Stimulated activated CD8-positive, alpha-beta memory T cell treated with anti-CD3 and anti-CD28 coated beads, Interleukin-7, amount 100 ng/mL, for 24 hours (primary cell): Measurements from ENCODE around the gene CSTPP1.
"Not testable (repeated sequence)": the region's sequence is repeated elsewhere in the genome, so short reads cannot be mapped to it uniquely, and the experiment has no call there.

Experiments used
- DNase-seq: peaks from one replicate; pipeline ENCODE4 v3.0.0-alpha.2; 2020; ENCODE audit warnings: low read depth

CSTPP1 gene

DNA sequence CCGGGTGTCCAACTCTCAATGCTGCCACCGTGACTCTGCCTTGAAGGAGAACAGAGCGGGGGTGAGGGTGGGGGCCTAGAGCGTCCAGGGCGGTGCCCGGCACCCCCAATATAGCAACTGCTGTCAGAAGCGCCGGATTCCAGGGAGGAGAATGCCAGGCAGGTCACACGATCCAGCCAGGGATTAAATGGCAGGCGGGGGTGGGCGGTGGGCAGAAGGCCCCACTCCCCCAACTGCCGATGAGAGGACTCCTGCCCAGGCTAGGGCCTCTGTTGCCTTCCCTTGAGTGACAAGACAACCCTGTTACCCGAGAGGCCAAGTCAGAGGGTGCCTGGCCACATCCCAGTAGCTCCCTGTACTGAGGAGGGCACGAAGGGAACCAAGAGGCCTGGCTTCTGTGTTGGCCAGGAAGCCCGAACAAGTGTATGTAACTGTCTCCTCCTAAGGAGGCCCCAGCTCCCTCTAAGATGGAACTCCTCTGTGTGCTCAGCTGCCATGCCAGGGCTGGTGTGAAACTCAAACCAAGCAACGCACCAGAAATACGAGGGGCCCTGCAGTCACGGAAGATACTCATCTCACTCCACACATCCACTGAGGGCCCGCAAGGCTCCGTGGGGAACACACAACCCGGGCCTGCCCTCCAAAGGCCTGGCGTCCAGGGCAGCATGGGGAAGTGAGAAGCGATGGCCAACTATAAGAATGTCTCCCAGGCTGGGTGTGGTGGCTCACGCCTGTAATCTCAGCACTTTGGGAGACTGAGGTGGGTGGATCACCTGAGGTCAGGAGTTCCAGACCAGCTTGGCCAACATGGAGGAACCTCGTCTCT is 246.7 kb downstream of the CSTPP1 start:
- no peak for DNase-seq

DNA sequence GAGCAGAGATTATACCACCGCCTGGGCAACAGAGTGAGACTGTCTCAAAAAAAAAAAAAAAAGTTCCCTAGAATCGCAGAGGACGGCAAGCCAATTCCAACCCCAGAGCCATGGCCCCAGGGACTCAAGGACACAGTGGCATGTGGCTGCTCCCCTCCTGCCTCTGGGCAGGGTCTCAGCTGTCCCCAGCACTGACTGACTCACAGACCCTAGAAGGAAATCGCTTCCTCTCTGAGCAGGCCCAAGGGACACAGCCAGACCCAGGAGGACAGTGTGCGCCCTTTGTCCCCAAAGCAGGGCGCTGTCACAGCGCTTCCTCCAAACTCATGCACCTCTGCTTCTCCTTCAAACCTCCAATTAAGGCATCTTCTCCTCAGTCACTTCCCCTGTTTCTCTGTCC is 247.4 kb downstream of the CSTPP1 start:
- DNase-seq, result no peak

DNA sequence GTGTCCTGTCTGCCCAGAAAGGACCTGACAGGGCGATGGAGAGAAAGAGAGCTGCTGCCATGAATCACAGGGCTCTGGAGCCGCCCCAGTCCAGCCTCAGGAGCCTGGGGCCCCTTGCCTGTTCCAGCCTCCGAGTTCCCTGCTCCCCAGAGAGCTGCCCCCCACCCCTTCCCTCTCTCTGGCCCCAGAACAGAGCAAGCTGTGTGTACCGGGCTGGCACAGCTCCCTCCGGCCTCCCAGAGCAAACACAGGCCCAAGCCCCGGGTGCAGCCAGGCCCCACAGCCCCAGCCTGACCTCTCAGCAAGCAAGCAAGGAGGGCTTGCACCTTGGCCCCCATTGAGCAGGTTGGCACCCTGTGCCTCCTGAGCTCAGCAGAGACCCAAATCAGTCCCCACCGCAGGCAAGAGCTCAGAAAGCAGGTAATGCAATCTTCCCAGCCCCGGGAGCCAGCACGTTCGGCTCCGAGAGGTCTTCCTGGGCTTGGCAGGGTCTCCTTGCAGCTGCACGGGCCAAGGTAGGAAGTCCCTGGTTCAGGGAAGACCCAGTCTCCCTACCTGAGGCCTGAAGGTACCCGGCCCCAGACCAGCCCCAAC is 248.2 kb downstream of the CSTPP1 start:
- DNase-seq, result no peak

DNA sequence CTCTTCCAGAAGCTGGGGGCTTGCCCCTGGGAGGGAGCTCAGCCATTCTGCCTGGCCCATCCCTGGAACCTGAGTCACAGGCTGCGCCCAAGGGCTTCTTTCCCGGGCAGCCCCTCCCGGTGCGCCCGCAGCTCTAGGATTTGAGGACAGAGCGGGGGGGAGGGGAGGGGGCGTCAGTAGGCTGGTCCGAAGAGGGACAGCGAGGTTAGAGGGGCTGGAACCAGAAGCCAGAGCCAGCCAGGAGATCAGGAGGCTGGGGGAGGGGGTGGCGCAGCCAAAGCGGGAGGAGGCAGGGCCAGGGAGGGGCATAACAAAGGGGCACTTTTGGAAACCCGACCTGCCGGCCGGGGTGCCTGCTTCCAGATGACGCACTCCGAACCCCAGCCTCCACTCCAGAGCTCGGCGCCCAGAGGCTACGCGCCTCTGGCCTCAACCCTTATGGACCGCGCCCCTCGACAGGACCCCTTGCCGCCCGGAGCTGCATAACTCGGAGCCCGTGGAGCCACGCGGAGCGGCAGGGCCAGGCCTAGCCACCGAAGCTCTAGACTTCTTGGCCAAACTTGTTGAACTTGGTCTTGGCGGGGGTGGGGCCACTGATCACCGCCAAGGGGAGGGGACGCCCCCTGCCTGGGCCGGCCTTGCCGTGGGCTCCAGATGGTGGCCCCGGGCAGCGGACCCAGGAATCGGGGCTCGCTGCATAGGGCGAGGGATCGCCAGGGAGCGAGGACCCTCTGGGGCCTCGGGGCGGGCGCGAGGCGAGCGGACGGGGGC is 248.9 kb downstream of the CSTPP1 start:
- no peak for DNase-seq

GRCh38 chr11:47186076-47186699 is 249.6 kb downstream of the CSTPP1 start, which contains the start of gene PACSIN3:
Gene PACSIN3 (minus strand): TSS chr11:47186434. CDS start chr11:47182727, 3,707 bp downstream.
- DNase-seq, result peak; percentile 13

- peak; percentile 26 for DNase-seq
Observed at GRCh38 chr11:47186700-47187695, 250.4 kb downstream of the CSTPP1 start.

DNA sequence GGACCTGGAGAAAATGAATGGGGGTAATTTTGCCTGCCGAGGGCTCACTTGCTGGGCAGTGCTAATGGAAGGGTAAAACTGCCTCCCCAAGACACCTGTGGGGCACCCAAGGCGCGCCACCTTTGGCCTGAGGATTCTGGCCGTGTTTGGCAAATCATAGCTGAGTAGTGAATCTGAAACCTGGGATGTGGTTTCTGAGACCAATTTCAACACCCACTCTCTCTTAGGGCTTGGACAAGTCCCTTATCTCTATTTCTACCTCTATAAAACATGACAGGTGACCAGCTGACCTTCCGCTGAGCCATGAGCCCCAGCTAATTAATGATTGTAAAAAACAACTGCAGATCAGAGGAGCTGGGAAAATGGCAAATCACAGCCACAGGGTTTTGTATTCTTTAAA is 251.2 kb downstream of the CSTPP1 start:
- no peak for DNase-seq

- DNase-seq, result no peak
Observed at GRCh38 chr11:47188259-47188658, 251.7 kb downstream of the CSTPP1 start.

DNA sequence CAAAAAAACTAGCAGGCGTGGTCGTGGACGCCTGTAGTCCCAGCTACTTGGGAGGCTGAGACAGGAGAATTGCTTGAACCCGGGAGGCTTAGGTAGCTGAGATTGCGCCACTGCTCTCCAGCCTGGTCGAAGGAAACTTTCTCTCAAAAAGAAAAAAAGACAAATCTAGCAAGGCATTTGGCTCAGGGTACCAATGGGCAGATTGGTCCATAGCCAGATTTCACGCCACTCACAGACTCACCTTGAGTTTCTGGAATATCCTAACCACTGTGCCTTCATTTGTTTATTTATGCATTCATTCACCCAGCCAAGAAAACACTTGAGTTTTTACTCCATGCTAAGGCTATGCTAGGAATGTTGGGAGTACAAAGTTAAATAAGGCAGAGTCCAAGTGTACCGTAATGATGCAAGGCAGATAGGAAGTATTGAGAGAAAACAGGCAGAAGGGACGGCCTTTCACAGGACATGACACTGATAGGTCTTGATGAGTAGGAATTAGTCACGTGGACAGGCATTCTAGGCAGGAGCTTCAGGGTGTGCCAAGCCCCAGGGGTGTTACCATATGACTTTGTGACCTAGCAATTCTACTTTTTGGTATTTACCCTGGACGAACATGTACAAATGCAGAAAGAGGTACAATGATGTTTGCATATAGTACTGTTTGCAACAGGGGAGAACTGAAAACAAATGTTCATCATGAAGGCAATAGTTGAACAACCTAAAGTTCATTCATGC is 252.7 kb downstream of the CSTPP1 start:
- no peak for DNase-seq

- not testable (repeated sequence) for DNase-seq
Observed at GRCh38 chr11:47191137-47191536, 254.6 kb downstream of the CSTPP1 start.

DNA sequence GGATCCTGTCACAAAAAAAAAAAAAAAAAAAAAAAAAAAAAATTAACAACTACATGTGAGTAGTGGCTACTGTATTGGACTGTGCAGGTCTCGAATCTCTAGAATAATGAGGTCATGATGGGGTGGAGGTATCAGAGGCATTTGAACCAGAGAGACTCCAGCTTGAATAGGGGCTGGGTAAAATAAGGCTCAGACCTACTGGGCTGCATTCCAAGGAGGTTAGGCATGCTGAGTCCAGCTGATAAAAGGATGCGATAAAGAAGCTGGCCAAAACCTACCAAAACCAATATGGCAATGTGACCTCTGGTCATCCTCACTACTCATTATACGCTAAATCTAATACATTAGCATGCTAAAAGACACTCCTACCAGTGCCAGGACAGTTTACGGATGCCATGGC is 255.6 kb downstream of the CSTPP1 start:
- no peak for DNase-seq

- not testable (repeated sequence) for DNase-seq
Observed at GRCh38 chr11:47198161-47198560, 261.6 kb downstream of the CSTPP1 start.

DNA sequence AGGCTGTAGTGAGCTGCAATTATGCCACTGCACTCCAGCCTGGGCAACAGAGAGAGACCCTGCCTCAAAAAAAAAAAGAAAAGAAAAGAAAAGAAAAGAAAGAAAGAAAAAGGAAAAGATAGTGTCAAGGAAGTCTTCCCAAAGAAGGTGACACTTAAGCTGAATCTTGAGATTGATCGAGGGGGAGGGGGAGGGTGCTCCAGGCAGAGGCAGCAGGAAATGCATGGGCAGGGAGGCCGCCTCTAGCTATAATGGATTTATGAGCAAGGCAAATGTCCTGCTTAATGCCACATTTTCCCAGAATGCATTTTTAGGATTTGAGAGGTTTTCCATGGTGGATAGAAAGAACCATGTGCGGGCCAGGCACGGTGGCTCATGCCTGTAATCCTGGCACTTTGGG is 264.5 kb downstream of the CSTPP1 start:
- DNase-seq, result no peak

DNA sequence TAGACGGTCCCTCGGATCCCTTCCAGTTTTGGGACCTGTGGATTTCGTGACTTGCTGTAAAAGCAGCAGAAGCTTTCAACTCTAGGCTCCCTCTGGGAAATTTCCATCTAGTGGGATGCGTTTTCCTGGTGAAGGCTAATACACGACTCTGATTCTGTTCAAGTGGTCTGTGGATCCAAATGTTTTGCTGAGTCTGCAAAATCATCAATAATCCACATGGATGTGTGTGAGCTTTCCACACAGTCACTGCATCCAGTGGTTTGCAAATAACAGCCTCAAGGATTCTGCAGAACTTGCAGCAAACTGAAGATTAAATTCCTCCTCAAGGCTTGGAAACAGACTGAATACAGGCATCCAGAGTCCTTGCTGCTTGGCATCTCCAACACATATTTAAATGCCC is 266.0 kb downstream of the CSTPP1 start:
- DNase-seq, result no peak

DNA sequence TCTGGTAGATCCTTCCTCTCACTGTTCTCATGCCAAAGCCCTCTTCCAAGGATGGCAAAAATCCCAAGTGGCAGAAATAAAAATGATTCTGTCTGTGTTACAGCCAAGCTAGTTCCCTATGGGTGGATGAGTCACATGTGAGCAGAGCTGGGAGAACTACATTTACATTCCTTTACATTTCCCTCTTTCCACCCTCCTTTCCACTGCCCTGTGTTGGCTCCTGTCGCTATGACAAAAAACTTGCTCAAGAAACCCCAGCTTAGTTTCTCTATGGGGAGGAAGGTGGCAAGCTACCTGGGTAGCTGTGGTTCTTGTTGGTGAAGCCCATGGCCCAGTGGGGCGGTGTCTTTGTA is 268.1 kb downstream of the CSTPP1 start:
- no peak for DNase-seq

DNA sequence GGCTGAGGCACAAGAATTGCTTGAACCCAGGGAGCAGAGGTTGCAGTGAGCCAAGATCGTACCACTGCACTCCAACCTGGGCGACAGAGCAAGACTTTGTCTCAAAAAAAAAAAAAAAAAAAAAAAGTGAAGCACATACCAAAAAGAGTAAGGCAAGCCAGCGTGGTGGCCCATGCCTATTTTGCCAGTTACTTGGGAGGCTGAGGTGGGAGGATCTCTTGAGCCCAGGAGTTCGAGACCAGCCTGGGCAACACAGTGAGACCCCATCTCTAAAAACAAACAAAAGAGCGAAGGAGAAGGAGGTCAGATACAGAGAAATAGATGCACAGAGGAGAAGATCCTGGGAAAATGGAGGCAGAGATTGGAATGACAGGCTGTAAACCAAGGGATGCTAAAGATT is 270.0 kb downstream of the CSTPP1 start:
- not testable (repeated sequence) for DNase-seq

DNA sequence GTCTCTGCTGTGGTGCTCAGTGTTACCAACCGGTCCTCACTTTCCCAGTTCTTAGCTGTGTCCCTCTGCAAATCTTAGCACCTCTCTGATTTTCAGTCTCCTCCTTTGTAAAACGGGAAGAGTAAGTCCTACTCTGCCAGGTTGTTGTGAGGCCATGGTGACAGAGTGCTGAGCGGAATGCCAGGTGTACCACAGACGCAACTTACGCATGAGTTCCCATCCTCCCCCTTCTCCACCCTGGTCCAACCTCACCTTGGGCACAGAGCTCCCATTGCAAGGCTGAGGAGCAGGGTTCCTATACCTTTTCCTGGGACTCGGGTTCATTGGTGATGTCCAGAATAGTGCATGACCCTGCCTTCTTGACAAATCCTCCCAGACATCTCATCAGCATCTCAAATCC is 270.9 kb downstream of the CSTPP1 start:
- no peak for DNase-seq

DNA sequence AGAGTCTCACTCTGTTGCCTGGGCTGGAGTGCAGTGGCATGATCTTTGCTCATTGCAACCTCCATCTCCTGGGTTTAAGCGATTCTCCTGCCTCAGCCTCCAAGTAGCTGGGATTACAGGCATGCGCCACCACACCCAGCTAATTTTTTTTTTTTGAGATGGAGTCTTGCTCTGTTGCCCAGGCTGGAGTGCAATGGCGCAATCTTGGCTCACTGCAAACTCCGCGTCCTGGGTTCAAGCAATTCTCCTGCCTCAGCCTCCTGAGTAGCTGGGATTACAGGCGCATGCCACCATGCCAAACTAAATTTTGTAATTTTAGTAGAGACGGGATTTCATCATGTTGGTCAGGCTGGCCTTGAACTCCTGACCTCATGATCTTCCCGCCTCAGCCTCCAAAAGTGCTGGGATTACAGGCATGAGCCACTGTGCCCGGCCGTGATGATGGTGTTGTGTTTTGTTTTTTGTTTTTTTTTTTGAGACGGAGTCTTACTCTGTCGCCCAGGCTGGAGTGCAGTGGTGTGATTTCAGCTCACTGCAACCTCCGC is 271.5 kb downstream of the CSTPP1 start:
- DNase-seq, result not testable (repeated sequence)

GRCh38 chr11:47208628-47209027 is 272.1 kb downstream of the CSTPP1 start:
- DNase-seq, result no peak
